Measurements from ENCODE around the gene CSMD2.

DNA sequence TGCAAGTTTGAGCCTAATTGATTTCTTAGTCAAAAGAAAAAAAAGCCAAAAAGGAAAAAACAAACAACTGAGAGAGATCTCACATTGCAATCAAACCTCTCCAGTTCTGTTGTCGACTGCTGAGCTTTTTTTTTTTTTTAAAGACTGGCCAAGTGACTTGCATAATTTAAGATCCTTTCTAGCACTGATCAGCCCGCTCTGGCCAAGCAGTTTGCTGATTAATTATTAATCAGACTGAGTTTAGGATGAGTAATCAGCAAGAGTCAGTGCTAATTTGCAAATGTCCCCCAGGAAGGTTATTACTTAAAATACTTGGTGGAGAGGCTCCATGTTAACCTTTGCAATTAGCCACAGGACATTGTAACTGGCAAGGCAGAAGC, 261.8 kb downstream of the CSMD2 start:
- TF ChIP-seq YY1 (IDR thresholded peaks at IDR 0.05; ENCODE audit: insufficient read depth, insufficient read length) (no peak), ZNF274 (IDR thresholded peaks at IDR 0.05; ENCODE audit: low read depth, low read length) (no peak), SUZ12 (IDR thresholded peaks at IDR 0.05; ENCODE audit: extremely low read depth, insufficient read depth, insufficient read length) (no peak)

Data from NT2/D1 (cell line).